ENCODE data around the gene ZMYM3. TPM values are rescaled to one million over a fixed set of nuclear protein-coding genes. Genes with fewer than 3 reads are reported as not detected.

The ZMYM3 gene
- total and polyA plus RNA-seq, 2 of the 4 experiments (the other 2 are of a cell fraction) = 10.0 to 28.1 TPM

DNA sequence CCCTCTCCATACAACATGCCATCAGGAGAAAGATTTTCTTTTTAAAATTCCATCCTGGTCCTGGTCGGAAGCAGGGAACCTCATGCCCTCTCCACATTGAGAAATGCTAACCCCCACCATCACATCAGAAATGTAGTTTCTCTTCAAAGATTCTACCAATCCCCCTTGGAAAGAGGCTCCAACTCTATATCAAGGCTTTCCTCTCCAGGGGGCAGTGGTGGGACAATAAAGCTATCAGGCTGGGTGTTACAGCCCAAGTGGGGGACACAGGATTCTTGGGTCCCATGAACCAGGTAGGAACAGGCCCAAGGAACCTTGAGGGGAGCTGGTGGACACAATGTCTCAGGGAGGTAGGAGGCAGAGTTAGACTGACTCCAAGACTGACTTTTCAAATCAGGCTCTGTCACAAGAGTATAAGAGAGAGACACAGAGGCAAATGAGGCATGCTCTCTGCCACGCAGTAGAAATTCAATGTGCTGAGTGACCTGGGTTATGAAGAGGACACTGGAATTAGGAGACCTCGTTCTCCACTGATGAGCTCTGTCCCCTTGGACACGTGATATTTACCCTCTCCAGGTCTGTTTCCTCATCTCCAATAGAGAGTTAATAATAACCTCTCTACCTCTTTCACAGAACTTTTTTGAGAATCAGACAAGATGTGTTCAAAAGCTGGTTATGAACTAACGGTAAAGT lies 26.4 kb downstream of the ZMYM3 start:
- Histone ChIP-seq H4K20me1 (ENCODE audit: insufficient read depth, low read length) (no peaks in the 10 kb centered on the region), H3K9me3 (ENCODE audit: control insufficient read depth, insufficient read depth, low read length) (no peaks in the 10 kb centered on the region), H3K14ac (replicated peaks; ENCODE audit: low read depth, low read length) (no peak overlapping the region), H3K4me3 (ENCODE audit: insufficient read depth, low read depth, low read length) (no peak overlapping the region), H3K56ac (ENCODE audit: extremely low read depth, insufficient read depth, low read length) (no peak overlapping the region), H2BK5ac (ENCODE audit: low read depth, low read length, poor library complexity, severe bottlenecking) (no peak overlapping the region), H2BK15ac (ENCODE audit: low read depth, low read length) (no peak overlapping the region), H3K79me1 (ENCODE audit: low read depth in 1 of 2, low read length in 2 of 2) (no peaks in the 10 kb centered on the region), H2BK20ac (ENCODE audit: low read depth, low read length) (no peak overlapping the region), H3K18ac (ENCODE audit: low read depth, low read length) (no peak overlapping the region), H2AK5ac (ENCODE audit: low read depth, low read length) (no peak overlapping the region), H3K4me2 (ENCODE audit: low read depth, low read length) (no peak overlapping the region), H3K23ac (ENCODE audit: low read depth, low read length) (no peak overlapping the region), H3K4me1 (ENCODE audit: control insufficient read depth, insufficient read depth, low read length) (no peaks in the 10 kb centered on the region), H3K27me3 (ENCODE audit: control insufficient read depth, insufficient read depth, low read length) (peaks cover 8% of the 10 kb centered on the region; the same call in 1 of the 2 replicates), H4K8ac (ENCODE audit: low read depth in 2 of 2, low read length in 2 of 2) (no peak overlapping the region), H3K9ac (ENCODE audit: low read depth, low read length) (no peak overlapping the region), H4K91ac (ENCODE audit: insufficient read depth, low read depth, low read length) (no peak overlapping the region), H3K4ac (ENCODE audit: low read depth, low read length) (no peak overlapping the region), H2BK120ac (ENCODE audit: low read depth, low read length) (no peak overlapping the region), H2AK9ac (replicated peaks; ENCODE audit: low read depth, low read length, poor library complexity) (no peak overlapping the region), H3K27ac (ENCODE audit: insufficient read depth, low read length) (no peak overlapping the region), H2AFZ (replicated peaks; ENCODE audit: low read length, poor library complexity) (no peak overlapping the region), H3K9me1 (ENCODE audit: insufficient read depth, low read length) (no peaks in the 10 kb centered on the region), H3K36me3 (ENCODE audit: control insufficient read depth, insufficient read depth, low read length) (no peaks in the 10 kb centered on the region), H4K5ac (ENCODE audit: low read depth, low read length) (no peak overlapping the region)
- BruUV-seq (replicated peaks) = no TSS peak
- intact Hi-C loops (cut with micrococcal nuclease) = no loop called here
- POLR2A ChIA-PET (ENCODE audit: unreplicated experiment) = no interaction called here
- WGBS, 2 experiments (ENCODE audit: extremely low coverage in 2 of 2, insufficient read length in 1 of 2) = 33% methylated on average over 1 of the region's 5 CpGs; no CpG with 5 or more reads in 1 of the 2 experiments
- ATAC-seq (ENCODE audit: low read depth) (no peak), DNase-seq (no peak)
- dilution Hi-C loops (cut with HindIII; ENCODE audit: low sequenced_read_pairs, unreplicated experiment) = no loop called here
- in situ Hi-C loops (cut with MboI; ENCODE audit: low sequenced_read_pairs) = no loop called here
- TF ChIP-seq NFE2L2 (IDR thresholded peaks at IDR 0.05; ENCODE audit: low read depth, low read length) (no peak), RCOR1 (IDR thresholded peaks at IDR 0.05; ENCODE audit: insufficient replicate concordance, low read length) (no peak), CEBPB (IDR thresholded peaks at IDR 0.05; ENCODE audit: low read depth, low read length) (no peak), RFX5 (IDR thresholded peaks at IDR 0.05; ENCODE audit: low read depth, low read length) (no peak), MAFK (IDR thresholded peaks at IDR 0.05; ENCODE audit: low read depth, low read length) (no peak), MXI1 (IDR thresholded peaks at IDR 0.05; ENCODE audit: borderline replicate concordance, low read depth, low read length) (no peak), CHD1 (IDR thresholded peaks at IDR 0.05; ENCODE audit: low read depth, low read length) (no peak), RAD21 (IDR thresholded peaks at IDR 0.05; ENCODE audit: low read length) (no peak), POLR2A (IDR thresholded peaks at IDR 0.05; ENCODE audit: low read depth, low read length) (no peak), BHLHE40 (IDR thresholded peaks at IDR 0.05; ENCODE audit: low read depth, low read length) (no peak), SMC3 (IDR thresholded peaks at IDR 0.05; ENCODE audit: low read depth, low read length) (no peak), MAZ (IDR thresholded peaks at IDR 0.05; ENCODE audit: borderline replicate concordance, low read depth, low read length) (no peak), FOS (IDR thresholded peaks at IDR 0.05; ENCODE audit: low read depth, low read length) (no peak)
- TF ChIP-seq, protein P1, sequence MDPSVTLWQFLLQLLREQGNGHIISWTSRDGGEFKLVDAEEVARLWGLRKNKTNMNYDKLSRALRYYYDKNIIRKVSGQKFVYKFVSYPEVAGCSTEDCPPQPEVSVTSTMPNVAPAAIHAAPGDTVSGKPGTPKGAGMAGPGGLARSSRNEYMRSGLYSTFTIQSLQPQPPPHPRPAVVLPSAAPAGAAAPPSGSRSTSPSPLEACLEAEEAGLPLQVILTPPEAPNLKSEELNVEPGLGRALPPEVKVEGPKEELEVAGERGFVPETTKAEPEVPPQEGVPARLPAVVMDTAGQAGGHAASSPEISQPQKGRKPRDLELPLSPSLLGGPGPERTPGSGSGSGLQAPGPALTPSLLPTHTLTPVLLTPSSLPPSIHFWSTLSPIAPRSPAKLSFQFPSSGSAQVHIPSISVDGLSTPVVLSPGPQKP (IDR thresholded peaks at IDR 0.05; ENCODE audit: borderline replicate concordance, low read depth, low read length) = no peak
- TF ChIP-seq, protein P2, sequence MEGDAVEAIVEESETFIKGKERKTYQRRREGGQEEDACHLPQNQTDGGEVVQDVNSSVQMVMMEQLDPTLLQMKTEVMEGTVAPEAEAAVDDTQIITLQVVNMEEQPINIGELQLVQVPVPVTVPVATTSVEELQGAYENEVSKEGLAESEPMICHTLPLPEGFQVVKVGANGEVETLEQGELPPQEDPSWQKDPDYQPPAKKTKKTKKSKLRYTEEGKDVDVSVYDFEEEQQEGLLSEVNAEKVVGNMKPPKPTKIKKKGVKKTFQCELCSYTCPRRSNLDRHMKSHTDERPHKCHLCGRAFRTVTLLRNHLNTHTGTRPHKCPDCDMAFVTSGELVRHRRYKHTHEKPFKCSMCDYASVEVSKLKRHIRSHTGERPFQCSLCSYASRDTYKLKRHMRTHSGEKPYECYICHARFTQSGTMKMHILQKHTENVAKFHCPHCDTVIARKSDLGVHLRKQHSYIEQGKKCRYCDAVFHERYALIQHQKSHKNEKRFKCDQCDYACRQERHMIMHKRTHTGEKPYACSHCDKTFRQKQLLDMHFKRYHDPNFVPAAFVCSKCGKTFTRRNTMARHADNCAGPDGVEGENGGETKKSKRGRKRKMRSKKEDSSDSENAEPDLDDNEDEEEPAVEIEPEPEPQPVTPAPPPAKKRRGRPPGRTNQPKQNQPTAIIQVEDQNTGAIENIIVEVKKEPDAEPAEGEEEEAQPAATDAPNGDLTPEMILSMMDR (conservative IDR thresholded peaks at IDR 0.05; ENCODE audit: low read depth, low read length) = no peak
- TF ChIP-seq, protein P3, sequence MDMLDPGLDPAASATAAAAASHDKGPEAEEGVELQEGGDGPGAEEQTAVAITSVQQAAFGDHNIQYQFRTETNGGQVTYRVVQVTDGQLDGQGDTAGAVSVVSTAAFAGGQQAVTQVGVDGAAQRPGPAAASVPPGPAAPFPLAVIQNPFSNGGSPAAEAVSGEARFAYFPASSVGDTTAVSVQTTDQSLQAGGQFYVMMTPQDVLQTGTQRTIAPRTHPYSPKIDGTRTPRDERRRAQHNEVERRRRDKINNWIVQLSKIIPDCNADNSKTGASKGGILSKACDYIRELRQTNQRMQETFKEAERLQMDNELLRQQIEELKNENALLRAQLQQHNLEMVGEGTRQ (IDR thresholded peaks at IDR 0.05; ENCODE audit: low read depth, low read length) = no peak
- CTCF ChIA-PET = no interaction called here

Data from IMR-90 (cell line).